ENCODE measurements around the gene SP6. TPM values are rescaled to one million over a fixed set of nuclear protein-coding genes. Genes with fewer than 3 reads are reported as not detected.

The SP6 gene
- total RNA-seq, 4 donors from 2014 or later = 0.56 to 5.9 (median 0.96) TPM

GRCh38 chr17:47815106-47815918 lies 35.7 kb downstream of the SP6 start:
- Histone ChIP-seq H3K27ac (no peak overlapping the region), H3K9me3 (no peaks in the 10 kb centered on the region), H3K4me1 (peaks cover 16 to 21% of the 10 kb centered on the region in 2 donors), H3K27me3 (no peaks in the 10 kb centered on the region), H3K36me3 (peaks cover 18 to 45% of the 10 kb centered on the region in 2 donors), H3K4me3 (replicated peaks in 1 of 3) (no peak overlapping the region)
- intact Hi-C loops (cut with DNase I) = no loop called here
- DNase-seq = no peak
- no peak for TF ChIP-seq CTCF (IDR thresholded peaks at IDR 0.05)
- TF ChIP-seq POLR2A (IDR thresholded peaks at IDR 0.05) = no peak
- 93 to 94% methylated on average over 18 to 20 of the region's 21 CpGs for WGBS, 2 donors

- H3K9me3 ChIP-seq = no peaks in the 10 kb centered on the region
- no peaks in the 10 kb centered on the region for H3K27me3 ChIP-seq
- intact Hi-C loops (cut with DNase I) = no loop called here
- no peak overlapping the region for H3K27ac ChIP-seq
- H3K4me1 ChIP-seq = peaks cover 13 to 31% of the 10 kb centered on the region in 2 donors
- WGBS, 2 donors = 93 to 96% methylated on average over 10 to 19 of the region's 22 CpGs
- H3K4me3 ChIP-seq (replicated peaks in 1 of 3) = no peak overlapping the region
- H3K36me3 ChIP-seq = peaks cover 22 to 49% of the 10 kb centered on the region in 2 donors
- TF ChIP-seq POLR2A (IDR thresholded peaks at IDR 0.05) (no peak), CTCF (IDR thresholded peaks at IDR 0.05) (no peak)
- DNase-seq = no peak
Observed at GRCh38 chr17:47813512-47814031, 37.4 kb downstream of the SP6 start.

DNA sequence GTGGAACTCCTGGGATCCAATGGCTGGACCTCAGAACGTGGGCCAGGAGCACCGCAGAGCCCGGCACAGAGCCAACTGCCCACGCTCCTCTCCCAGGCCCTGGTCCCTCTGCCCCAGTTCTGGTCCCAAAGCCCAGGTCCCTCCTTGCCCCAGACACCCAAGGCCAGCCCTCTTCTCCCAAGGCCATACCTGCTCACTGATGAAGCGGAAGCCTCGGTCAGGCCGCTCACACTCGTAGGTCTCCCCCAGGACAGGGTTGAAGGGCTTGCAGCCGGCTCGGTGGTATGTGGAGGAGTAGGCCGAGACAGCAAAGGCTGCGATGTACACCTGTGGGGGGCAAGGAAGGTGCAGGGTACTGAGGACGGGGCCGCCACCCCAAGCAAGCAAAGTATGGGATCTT lies 37.9 kb downstream of the SP6 start:
- no peak overlapping the region for H3K4me3 ChIP-seq (replicated peaks in 1 of 3)
- peaks cover 13 to 31% of the 10 kb centered on the region in 2 donors for H3K4me1 ChIP-seq
- intact Hi-C loops (cut with DNase I) = no loop called here
- WGBS, 2 donors = 94 to 98% methylated on average over 14 of the region's 14 CpGs
- H3K27ac ChIP-seq = no peak overlapping the region
- TF ChIP-seq CTCF (IDR thresholded peaks at IDR 0.05) (no peak), POLR2A (IDR thresholded peaks at IDR 0.05) (no peak)
- H3K27me3 ChIP-seq = no peaks in the 10 kb centered on the region
- peaks cover 27 to 49% of the 10 kb centered on the region in 2 donors for H3K36me3 ChIP-seq
- H3K9me3 ChIP-seq = no peaks in the 10 kb centered on the region
- DNase-seq = no peak

GRCh38 chr17:47812146-47812920 lies 38.6 kb downstream of the SP6 start:
- Histone ChIP-seq H3K27ac (peak overlapping the region in 2 of 3 donors; percentile 52 to 86), H3K27me3 (no peaks in the 10 kb centered on the region), H3K36me3 (peaks cover 34 to 48% of the 10 kb centered on the region in 2 donors), H3K4me3 (replicated peaks in 1 of 3) (no peak overlapping the region), H3K4me1 (peaks cover 13 to 31% of the 10 kb centered on the region in 2 donors), H3K9me3 (no peaks in the 10 kb centered on the region)
- no peak for DNase-seq
- intact Hi-C loops (cut with DNase I) = no loop called here
- no peak for TF ChIP-seq CTCF (IDR thresholded peaks at IDR 0.05)
- no peak for TF ChIP-seq POLR2A (IDR thresholded peaks at IDR 0.05)
- WGBS, 2 donors = 82 to 88% methylated on average over 17 to 18 of the region's 18 CpGs

Measured in thyroid gland (tissue), 4 donors.